Brain microvascular endothelial cell (primary cell): Measurements from ENCODE around the gene WNT5B.

Experiments used
- DNase-seq: peaks from one replicate; pipeline ENCODE4 v3.0.0-alpha.2; 2020
- H3K27ac ChIP-seq: fragments of 250-450 bp; sonication (Bioruptor Pico); 2 replicates; pipeline ENCODE4 v1.5.1; 2020; ENCODE audit warnings: mild to moderate bottlenecking, moderate library complexity
- H3K27me3 ChIP-seq: fragments of 250-450 bp; sonication (Bioruptor Pico); replicated peaks from 2 replicates; pipeline ENCODE4 v1.5.1; 2020; ENCODE audit warnings: mild to moderate bottlenecking
- H3K36me3 ChIP-seq: fragments of 250-450 bp; sonication (Bioruptor Pico); replicated peaks from 2 replicates; pipeline ENCODE4 v1.5.1; 2020; ENCODE audit warnings: mild to moderate bottlenecking
- H3K4me3 ChIP-seq: 2 replicates; pipeline ENCODE4 v1.5.1; 2011; ENCODE audit warnings: low read depth, mild to moderate bottlenecking, control low read depth, low read length, moderate library complexity
- CTCF ChIP-seq: IDR thresholded peaks from 2 replicates; pipeline ENCODE4 v1.5.1; 2011; ENCODE audit warnings: low read depth, mild to moderate bottlenecking, moderate library complexity, low read length, control low read depth, inconsistent platforms; ENCODE audit errors: missing control alignments
- in situ Hi-C: cut with HindIII; loops from 2 replicates; pipeline ENCODE4 v1.10.0; 2017; ENCODE audit warnings: low sequenced_read_pairs, low pct_ligation_motif_present

The WNT5B gene

DNA sequence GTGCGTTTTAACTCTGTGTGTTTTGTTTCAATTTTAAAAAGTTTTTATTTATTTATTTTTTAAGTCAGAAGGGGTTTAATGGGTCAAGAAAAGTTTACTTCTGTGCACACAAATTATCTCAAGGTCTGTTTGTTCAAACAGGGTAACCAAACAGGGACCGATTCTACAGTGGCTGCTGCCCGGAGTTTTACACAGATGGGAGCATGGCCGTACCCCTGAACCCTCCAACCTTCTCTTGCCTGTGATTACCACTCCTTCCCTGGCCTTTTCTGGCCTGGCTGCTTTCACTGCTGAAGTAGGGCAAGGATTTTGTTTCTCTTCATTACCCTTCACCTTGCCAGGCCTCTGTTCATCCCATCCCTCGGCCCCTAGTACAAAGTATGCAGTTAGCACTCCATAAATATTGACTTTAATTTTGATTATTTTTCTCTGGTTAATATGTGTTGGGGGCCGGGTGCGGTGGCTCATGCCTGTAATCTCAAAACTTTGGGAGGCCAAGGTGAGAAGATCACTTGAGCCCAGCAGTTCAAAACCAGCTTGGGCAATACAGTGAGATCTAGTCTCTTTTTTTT is 18.9 kb upstream of the WNT5B start:
- Histone ChIP-seq H3K36me3 (no peaks in the 10 kb centered on the region), H3K27ac (no peak overlapping the region), H3K4me3 (no peak overlapping the region), H3K27me3 (no peaks in the 10 kb centered on the region)
- in situ Hi-C loops, result no loop called here
- no peak for DNase-seq
- TF ChIP-seq CTCF, result no peak

- no peak for TF ChIP-seq CTCF
- peak; percentile 75 for DNase-seq
- Histone ChIP-seq H3K4me3 (peak overlapping the region; percentile 29), H3K27ac (peak overlapping the region; percentile 17), H3K27me3 (no peaks in the 10 kb centered on the region), H3K36me3 (no peaks in the 10 kb centered on the region)
- in situ Hi-C loops, result no loop called here
These were observed 17.0 kb upstream of the WNT5B start for GRCh38 chr12:1611803-1612572.

- TF ChIP-seq CTCF, result no peak
- in situ Hi-C loops, result no loop called here
These were observed 15.2 kb upstream of the WNT5B start for GRCh38 chr12:1613860-1614259.

GRCh38 chr12:1614360-1614759 is 14.7 kb upstream of the WNT5B start:
- Histone ChIP-seq H3K36me3 (no peaks in the 10 kb centered on the region), H3K27me3 (no peaks in the 10 kb centered on the region), H3K27ac (no peak overlapping the region), H3K4me3 (no peak overlapping the region)
- no peak for DNase-seq
- in situ Hi-C loops, result no loop called here
- no peak for TF ChIP-seq CTCF

More at GRCh38 chr12:1613860-1614259, 15.2 kb upstream of the WNT5B start:
- Histone ChIP-seq H3K27ac (no peak overlapping the region), H3K36me3 (no peaks in the 10 kb centered on the region), H3K27me3 (no peaks in the 10 kb centered on the region), H3K4me3 (no peak overlapping the region)
- no peak for DNase-seq

GRCh38 chr12:1616233-1617066 is 12.6 kb upstream of the WNT5B start:
- H3K4me3 ChIP-seq, result no peak overlapping the region
- H3K36me3 ChIP-seq, result no peaks in the 10 kb centered on the region
- DNase-seq, result no peak
- in situ Hi-C loops, result no loop called here
- TF ChIP-seq CTCF, result no peak
- no peaks in the 10 kb centered on the region for H3K27me3 ChIP-seq
- H3K27ac ChIP-seq, result no peak overlapping the region
